NB4 (cell line): ENCODE data around the gene RPS6KA2.

Experiments used
- DNase-seq: peaks from one replicate; pipeline ENCODE4 v3.0.0; 2010; ENCODE audit warnings: low read depth
- H3K4me3 ChIP-seq: one replicate; pipeline ENCODE4 v1.5.1; 2011; ENCODE audit warnings: mild to moderate bottlenecking, low read depth, low read length, moderate library complexity
- CTCF ChIP-seq: IDR thresholded peaks from one replicate; pipeline ENCODE4 v1.5.1; 2012; ENCODE audit warnings: low read depth, low read length
- MAX ChIP-seq: IDR thresholded peaks from 2 replicates; pipeline ENCODE4 v1.6.1; 2011; ENCODE audit warnings: low read depth, low read length
- MYC ChIP-seq: IDR thresholded peaks from 2 replicates; pipeline ENCODE4 v1.6.1; 2011; ENCODE audit warnings: low read depth, low read length
- POLR2A ChIP-seq: IDR thresholded peaks from 2 replicates; pipeline ENCODE4 v1.6.1; 2011; ENCODE audit warnings: mild to moderate bottlenecking; ENCODE audit not compliant: insufficient read length; ENCODE audit errors: extremely low read depth

RPS6KA2 gene

GRCh38 chr6:166604911-166605310 is 22.1 kb downstream of the RPS6KA2 start:
- H3K4me3 ChIP-seq: no peak overlapping the region
- TF ChIP-seq MAX (no peak), POLR2A (no peak), MYC (no peak), CTCF (no peak)
- no peak for DNase-seq

- no peak for TF ChIP-seq MYC
- no peak for TF ChIP-seq POLR2A
- TF ChIP-seq MAX: no peak
- TF ChIP-seq CTCF: no peak
- no peak overlapping the region for H3K4me3 ChIP-seq
- DNase-seq: no peak
Observed at GRCh38 chr6:166604328-166604727, 22.7 kb downstream of the RPS6KA2 start.

GRCh38 chr6:166603043-166603690 is 23.9 kb downstream of the RPS6KA2 start:
- no peak for DNase-seq
- TF ChIP-seq MYC (no peak), CTCF (no peak), MAX (no peak), POLR2A (no peak)

GRCh38 chr6:166601956-166602355 is 25.1 kb downstream of the RPS6KA2 start:
- DNase-seq: no peak
- TF ChIP-seq CTCF (no peak), MAX (no peak), POLR2A (no peak), MYC (no peak)
- H3K4me3 ChIP-seq: no peak overlapping the region

More at GRCh38 chr6:166603043-166603690, 23.9 kb downstream of the RPS6KA2 start:
- no peak overlapping the region for H3K4me3 ChIP-seq

GRCh38 chr6:166600931-166601330 is 26.1 kb downstream of the RPS6KA2 start:
- TF ChIP-seq POLR2A: no peak
- no peak for TF ChIP-seq MAX
- TF ChIP-seq CTCF: no peak
- TF ChIP-seq MYC: no peak
- H3K4me3 ChIP-seq: no peak overlapping the region
- no peak for DNase-seq

GRCh38 chr6:166599205-166599604 is 27.8 kb downstream of the RPS6KA2 start:
- TF ChIP-seq POLR2A: no peak
- no peak for TF ChIP-seq CTCF
- no peak for TF ChIP-seq MYC
- no peak for TF ChIP-seq MAX
- no peak for DNase-seq
- H3K4me3 ChIP-seq: no peak overlapping the region
